KOPT-K1 (cell line): ENCODE data around the gene CD6.

Experiments
- H3K27ac ChIP-seq: fragments of 200-600 bp; sonication (generic); 2 replicates; pipeline ENCODE4 v1.5.1; 2016; ENCODE audit warnings: antibody characterized with exemption, mild to moderate bottlenecking, low read depth, low read length; ENCODE audit not compliant: poor library complexity, severe bottlenecking
- H3K36me3 ChIP-seq: fragments of 200-600 bp; sonication (generic); 2 replicates; pipeline ENCODE4 v1.5.1; 2017; ENCODE audit warnings: antibody characterized with exemption, mild to moderate bottlenecking, low read length, moderate library complexity; ENCODE audit not compliant: insufficient read depth
- H3K9me3 ChIP-seq: fragments of 200-600 bp; sonication (generic); 2 replicates; pipeline ENCODE4 v1.5.1; 2017; ENCODE audit warnings: antibody characterized with exemption, low read length, mild to moderate bottlenecking; ENCODE audit not compliant: insufficient read depth, poor library complexity, severe bottlenecking

CD6 gene

GRCh38 chr11:61012737-61013215 lies 41.3 kb downstream of the CD6 start:
- no peaks in the 10 kb centered on the region for H3K9me3 ChIP-seq
- no peak overlapping the region for H3K27ac ChIP-seq
- peaks cover 73% of the 10 kb centered on the region for H3K36me3 ChIP-seq

GRCh38 chr11:61018059-61018458 lies 46.6 kb downstream of the CD6 start:
- peaks cover 64% of the 10 kb centered on the region for H3K36me3 ChIP-seq
- no peak overlapping the region for H3K27ac ChIP-seq
- H3K9me3 ChIP-seq, result no peaks in the 10 kb centered on the region

- Histone ChIP-seq H3K9me3 (no peaks in the 10 kb centered on the region), H3K27ac (peak overlapping the region; percentile 69), H3K36me3 (peaks cover 53% of the 10 kb centered on the region)
Measured at GRCh38 chr11:61019037-61019831, 47.8 kb downstream of the CD6 start.

GRCh38 chr11:61019832-61020405 lies 48.4 kb downstream of the CD6 start:
- Histone ChIP-seq H3K9me3 (no peaks in the 10 kb centered on the region), H3K27ac (peak overlapping the region; percentile 69), H3K36me3 (peaks cover 53% of the 10 kb centered on the region)

- Histone ChIP-seq H3K27ac (peak overlapping the region; percentile 69), H3K9me3 (no peaks in the 10 kb centered on the region), H3K36me3 (peaks cover 46% of the 10 kb centered on the region)
Measured at GRCh38 chr11:61020551-61021235, 49.2 kb downstream of the CD6 start.

- Histone ChIP-seq H3K27ac (peak overlapping the region; percentile 69), H3K9me3 (no peaks in the 10 kb centered on the region), H3K36me3 (peaks cover 35% of the 10 kb centered on the region)
Measured at GRCh38 chr11:61021661-61022212, 50.3 kb downstream of the CD6 start.

GRCh38 chr11:61022311-61023085 lies 51.0 kb downstream of the CD6 start:
- H3K36me3 ChIP-seq, result peaks cover 31% of the 10 kb centered on the region
- H3K27ac ChIP-seq, result peak overlapping the region; percentile 69
- H3K9me3 ChIP-seq, result no peaks in the 10 kb centered on the region

GRCh38 chr11:61023086-61023965 lies 51.8 kb downstream of the CD6 start:
- Histone ChIP-seq H3K27ac (peak overlapping the region; percentile 69), H3K36me3 (peaks cover 22% of the 10 kb centered on the region), H3K9me3 (no peaks in the 10 kb centered on the region)

- peak overlapping the region; percentile 69 for H3K27ac ChIP-seq
- peaks cover 16% of the 10 kb centered on the region for H3K36me3 ChIP-seq
- no peaks in the 10 kb centered on the region for H3K9me3 ChIP-seq
Measured at GRCh38 chr11:61023966-61024295, 52.5 kb downstream of the CD6 start.

- Histone ChIP-seq H3K9me3 (no peaks in the 10 kb centered on the region), H3K27ac (peak overlapping the region; percentile 88)
Measured at GRCh38 chr11:61024938-61025820, 53.7 kb downstream of the CD6 start.

GRCh38 chr11:61025821-61026120 lies 54.3 kb downstream of the CD6 start:
- Histone ChIP-seq H3K9me3 (no peaks in the 10 kb centered on the region), H3K27ac (peak overlapping the region; percentile 88), H3K36me3 (peaks cover 5% of the 10 kb centered on the region; the same call in 1 of the 2 replicates)

More at GRCh38 chr11:61024938-61025820, 53.7 kb downstream of the CD6 start:
- H3K36me3 ChIP-seq, result peaks cover 10% of the 10 kb centered on the region; the same call in 1 of the 2 replicates

- H3K9me3 ChIP-seq, result no peaks in the 10 kb centered on the region
- peak overlapping the region; percentile 88 for H3K27ac ChIP-seq
- H3K36me3 ChIP-seq, result no peaks in the 10 kb centered on the region
Measured at GRCh38 chr11:61026121-61027031, 54.9 kb downstream of the CD6 start.
